NCI-H226 (cell line): ENCODE results near the gene CHMP2A.

ENCODE experiments used
- DNase-seq: peaks from one replicate; pipeline ENCODE4 v3.0.0-alpha.2; 2015

CHMP2A gene

DNA sequence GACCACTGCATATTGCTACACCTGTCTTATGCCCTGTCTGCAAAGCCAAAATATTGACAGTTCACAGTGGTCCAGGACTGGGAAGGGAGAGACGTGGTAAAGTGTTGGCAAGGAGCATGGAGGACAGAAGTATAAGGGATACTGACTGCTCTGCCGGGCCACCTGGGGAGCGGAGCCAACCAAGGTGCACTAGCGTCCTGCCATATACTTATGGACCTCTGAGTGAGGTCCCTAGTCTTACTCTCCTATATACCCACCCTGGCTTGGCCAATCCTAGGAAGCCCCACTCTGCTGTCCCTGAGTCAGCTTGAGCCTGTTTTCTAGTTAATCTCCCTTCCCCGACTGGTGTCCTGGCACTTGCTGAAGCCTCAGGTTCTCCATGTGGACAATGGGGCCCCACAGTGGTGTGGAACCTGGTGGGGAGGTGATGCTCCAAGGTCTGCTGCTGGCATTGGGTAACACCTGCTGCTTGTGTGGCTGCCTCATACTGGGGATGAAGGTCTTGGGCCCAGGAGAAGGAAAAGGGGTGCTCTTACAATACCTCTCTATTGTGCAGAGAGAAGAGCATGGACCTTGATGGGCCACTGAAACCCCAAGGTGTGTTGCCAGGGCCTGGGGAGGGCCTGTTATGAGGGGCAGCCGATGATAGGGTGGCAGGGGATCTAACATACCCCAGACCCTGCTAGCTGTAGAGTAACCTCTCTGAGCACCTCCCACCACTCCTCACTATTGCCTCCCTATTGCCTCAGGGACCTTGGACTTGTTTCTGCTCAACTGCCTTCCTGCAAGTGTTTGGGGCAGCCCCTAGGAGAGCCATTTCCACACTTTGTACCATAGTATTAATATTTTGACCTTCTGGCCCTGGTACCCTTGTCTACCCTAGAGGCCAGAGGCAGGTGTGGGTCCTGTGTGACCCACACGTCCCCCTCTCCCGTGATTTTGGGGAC lies 17.8 kb downstream of the CHMP2A start:
- no peak for DNase-seq

DNA sequence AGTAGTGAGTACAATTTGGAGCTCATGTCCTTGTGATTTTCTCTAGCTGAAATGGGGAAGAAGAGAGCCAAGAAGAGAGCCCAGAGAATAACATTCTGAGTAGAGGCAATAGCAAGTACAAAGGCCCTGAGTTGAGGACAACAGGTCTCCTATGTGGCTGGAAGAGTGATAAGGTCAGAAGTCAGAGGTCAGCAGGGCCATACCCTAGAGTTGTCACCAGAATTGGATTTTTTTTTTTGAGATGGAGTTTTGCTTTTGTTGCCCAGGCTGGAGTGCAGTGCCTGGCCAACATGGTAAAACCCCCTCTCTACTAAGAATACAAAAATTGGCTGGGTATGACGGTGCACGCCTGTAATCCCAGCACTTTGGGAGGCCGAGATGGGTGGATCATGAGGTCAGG lies 19.0 kb downstream of the CHMP2A start:
- DNase-seq = no peak

DNA sequence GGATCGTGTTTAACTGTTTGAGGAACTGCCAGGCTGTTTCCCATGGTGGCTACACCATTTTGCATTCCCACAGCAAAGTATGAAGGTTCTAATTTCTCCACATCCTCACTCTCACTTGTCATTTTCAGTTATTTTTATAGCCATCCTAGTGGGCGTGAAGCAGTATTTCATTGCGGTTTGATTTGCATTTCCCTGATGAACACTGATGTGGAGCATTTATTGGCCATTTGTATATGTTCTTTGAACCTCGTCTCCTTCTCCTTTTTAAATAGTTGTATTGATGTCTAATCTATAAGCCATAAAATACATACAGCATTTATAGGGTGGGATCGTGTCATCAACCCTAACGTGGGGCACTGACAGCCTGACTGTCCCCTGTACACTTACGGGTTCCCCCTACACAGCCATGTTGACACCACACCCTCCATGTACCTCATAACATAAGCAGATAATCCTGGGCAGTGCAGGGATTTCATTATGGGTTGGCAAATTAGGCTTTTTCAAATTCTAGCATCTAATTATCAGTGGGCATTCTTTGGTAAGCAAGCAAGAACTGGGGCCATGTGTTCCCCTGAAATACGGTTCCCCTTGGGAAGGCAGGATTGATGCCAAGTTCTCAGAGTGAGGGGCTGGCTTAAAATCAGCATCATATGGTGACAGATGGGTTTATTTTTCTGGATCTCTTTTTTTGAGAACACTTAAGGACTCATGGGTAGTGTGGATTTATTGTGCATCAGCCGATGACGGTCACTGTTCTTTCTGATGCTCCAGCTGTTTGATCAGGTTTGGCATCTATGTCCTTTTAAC lies 23.7 kb downstream of the CHMP2A start:
- DNase-seq = no peak

DNA sequence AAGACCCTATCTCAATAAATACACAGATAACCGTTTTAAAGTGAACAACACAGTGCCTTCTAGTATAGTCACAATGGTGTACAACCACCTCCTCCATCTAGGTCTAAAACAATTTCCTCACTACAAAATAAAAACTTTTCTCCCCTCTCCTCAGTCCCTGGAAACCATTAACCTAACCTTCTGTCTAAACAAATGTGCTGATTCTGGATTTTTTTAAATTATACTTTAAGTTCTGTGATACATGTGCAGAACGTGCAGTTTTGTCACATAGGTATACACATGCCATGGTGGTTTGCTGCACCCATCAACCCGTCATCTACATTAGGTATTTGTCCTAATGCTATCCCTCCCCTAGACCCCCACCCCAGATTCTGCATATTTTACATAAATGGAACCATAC lies 25.5 kb downstream of the CHMP2A start:
- no peak for DNase-seq

DNA sequence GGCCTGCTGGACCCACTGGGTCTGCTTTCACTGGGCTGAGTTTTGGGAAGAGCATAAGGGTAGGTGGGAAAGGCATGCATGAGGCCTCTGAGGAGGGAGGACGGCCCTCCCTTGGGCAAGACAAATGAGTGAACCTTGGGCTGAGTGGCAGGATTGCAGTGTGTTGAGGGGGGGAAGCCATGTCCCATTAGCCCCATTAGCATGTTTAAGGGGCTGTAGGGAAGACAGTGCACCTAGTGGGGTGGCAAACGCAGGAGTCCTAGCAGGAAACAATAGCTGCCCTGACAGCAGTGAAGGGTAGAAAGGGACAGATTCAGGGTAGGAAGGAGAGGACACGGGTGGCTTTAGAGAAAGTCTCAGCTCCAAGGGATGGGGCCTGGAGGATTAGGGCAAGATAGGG lies 32.2 kb downstream of the CHMP2A start:
- DNase-seq = no peak

DNA sequence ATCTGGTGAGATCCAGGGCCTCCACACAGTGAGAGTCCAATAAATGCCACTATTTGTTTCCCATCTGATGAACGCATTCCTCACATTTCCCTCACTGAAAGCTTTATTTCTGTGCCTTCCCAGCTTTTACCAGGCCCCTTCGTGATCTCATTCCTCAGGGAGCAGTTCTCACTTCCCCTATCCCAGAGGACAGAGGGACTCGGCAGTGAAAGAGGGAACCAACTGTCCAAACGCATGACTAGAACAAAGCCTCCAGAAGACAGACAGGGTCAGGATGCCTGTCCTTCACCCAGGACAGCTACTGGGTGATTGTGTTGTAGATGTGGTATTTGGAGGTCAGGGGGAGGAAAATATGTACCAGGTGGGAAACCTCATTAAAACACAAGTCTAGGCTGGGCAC lies 33.3 kb downstream of the CHMP2A start:
- DNase-seq = no peak

DNA sequence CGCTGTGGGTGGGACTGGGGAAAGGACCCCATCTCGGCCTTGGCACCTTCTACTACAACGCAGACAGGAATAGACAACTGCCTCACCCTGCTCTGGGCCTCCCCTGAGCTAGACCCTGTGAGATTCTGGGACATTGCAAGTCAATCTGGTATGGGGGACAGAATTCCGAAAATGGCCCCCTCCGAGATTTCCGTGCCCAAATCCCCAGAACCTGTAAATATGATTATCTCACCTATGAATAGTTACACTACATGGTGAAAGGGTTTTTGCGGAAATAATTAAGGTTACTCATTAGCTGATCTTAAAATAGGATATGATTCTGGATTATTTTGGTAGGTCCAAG lies 34.7 kb downstream of the CHMP2A start:
- no peak for DNase-seq

DNA sequence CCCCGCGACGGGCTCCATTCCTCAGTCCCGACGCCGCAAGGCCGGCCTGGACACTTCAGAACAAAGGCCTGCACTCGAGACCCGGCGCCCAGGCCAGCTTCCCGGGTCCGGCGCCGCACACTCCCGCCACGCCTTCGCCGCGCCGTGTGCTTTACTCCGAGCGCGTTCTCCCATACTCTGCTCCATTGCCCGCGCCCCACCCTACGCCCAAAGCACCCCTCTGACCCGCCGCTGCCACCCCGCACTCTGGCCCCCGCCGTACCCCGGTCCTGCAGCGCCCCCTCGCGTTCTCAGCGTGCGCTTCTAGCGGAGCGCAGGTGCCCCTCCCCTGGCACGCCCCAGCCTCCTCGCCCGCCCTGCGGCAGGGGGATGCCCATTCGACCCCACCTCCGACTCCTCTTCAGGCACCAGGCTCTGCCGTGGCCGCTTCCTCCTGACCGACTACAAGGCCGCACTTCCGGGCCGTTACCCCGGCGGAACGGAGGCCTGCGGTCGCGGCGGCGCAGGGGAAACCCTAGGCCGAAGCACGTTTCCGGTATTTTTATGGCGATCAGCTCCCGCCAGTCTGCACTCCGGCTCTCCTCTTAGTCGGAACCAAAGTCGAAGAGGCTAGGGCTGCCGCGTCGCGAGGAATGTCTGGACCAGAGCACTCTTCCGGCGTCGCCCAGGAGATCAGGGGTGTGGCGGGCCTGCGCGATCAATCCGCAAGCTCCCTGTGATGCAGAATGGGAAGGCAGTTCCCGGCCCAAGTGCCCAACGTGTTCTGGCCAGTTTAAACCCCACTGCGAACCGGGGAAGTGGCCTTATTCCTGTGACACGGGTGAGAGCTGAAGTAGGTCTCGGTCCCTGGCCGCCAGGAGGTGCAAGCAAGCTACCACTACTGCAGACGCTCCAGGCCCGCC lies 35.3 kb downstream of the CHMP2A start, which contains the start of gene ZBTB45:
Gene ZBTB45 (minus strand): TSS at position 456 of the 902 bp plus-strand sequence. CDS start 2,137 bp downstream, outside the sequence.
- DNase-seq = peak; percentile 99

DNA sequence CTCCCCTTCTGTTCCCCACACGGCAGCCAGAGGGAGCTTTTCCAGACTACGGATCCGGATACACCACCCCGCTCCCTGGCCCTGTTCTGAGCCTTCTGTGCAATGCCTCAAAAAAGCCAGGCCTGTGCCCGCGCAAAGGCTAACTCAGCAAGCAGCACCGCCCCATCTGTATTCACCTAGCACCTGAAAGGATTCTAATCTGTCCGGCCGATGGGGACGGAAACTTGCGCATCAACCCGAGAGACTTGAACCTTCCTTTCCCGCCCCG lies 35.9 kb downstream of the CHMP2A start:
- peak; percentile 65 for DNase-seq

DNA sequence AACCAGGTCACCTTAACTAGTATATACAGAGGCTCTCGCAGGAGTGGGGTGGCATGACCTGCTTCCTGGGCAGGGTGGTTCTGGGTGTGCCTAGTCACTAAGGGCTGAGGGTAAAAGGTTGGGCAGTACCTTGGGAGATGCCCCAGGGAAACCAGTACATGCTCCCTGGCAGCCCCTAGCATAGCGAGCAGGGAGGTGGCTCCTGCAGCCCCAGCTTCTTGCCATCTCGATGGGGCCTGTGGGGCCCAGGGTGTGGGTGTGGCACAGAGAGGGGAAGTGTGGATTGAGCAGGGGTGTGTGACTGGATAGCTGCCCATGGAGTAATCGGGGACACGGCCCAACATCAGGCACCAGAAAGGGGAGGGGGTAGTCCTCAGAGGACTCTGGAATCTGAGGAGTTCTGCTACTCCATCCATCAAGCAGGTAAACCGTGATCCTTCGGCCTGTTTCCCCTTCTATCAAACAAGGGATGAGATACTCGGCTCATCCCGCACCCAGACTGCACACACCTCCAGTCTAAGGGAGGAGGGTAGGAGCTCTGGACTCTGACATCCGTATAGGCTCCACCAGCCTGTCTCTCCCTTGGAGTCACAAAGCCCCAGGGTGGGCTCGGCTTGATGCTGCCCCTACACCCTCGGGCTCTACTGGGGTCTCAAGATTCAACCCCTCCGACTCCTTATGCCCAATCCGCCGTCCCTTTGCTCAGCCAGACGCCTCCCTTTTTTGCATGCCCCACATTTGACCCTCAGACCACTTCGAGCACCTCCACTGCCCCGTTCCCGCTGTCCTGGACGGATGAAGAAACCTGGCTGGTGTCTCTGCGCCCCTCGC lies 36.4 kb downstream of the CHMP2A start:
- DNase-seq = no peak

DNA sequence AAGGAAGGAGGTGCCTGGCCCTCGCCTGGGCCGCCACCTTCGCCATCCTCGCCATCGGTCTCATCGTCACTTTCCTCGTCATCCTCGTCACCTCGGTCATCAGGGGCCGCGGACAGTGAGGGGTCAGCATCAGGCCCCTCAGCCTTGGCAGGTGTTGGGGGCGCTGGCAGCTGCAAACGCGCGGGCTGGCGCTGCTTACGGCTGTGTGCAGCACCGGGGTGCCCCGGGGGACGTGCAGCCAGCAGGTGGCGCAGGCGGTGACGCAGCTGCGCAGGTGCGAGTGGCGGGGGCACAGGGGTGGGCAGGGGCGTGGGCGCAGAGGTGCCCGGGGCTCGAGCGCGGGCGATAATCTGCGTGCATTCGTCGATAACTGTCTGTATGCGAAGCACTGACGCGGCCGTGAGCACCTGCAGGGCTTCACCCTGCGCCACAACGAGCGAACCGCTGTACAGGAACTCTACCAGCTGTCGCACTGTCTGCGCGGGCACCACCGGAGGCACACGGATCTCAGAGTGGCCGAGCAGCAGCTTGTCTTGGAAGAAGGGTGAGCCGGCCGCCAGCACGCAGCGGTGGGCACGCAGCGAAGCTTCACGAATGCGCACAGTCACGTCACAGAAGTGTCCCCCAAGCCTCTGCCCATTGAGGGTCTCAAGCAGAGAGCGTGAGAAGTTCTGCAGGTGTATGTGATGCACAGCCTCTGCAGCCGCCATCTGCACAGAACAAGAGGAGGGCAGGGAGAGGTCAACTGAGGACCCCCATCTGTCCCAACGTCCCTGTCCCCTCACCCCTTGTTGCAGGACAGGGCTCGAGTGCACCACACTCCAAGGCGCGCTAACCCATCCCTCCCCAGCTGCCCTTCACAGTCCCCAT lies 37.7 kb downstream of the CHMP2A start:
- no peak for DNase-seq

DNA sequence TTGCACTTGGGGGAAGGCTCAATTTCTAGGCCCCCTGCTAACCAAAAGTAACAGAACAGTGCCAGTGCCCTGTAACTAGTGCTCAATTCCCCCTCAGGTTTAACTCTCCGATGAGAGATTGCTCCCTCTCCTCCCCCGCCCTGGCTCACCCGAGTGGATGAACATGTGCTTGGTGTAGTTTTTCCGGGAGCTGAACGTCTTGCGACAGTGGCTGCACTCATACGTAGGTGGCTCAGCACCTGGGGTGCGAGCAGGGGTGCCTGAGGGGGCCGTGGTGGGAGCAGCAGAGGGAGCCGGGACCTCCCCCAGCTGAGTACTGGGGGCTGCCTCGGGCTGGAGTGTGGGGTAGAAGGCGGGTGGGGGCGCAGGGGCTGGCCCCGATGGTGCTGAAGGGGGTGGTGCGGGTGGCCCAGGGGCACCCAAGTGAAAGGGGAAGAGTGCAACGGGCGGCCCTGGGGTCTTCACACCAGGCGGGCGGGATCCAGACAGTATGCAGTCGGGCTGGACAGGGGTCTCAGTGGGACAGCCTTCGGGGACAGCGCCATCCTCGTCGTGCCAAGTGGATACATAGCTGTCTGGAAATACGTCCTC lies 38.6 kb downstream of the CHMP2A start:
- DNase-seq = no peak

DNA sequence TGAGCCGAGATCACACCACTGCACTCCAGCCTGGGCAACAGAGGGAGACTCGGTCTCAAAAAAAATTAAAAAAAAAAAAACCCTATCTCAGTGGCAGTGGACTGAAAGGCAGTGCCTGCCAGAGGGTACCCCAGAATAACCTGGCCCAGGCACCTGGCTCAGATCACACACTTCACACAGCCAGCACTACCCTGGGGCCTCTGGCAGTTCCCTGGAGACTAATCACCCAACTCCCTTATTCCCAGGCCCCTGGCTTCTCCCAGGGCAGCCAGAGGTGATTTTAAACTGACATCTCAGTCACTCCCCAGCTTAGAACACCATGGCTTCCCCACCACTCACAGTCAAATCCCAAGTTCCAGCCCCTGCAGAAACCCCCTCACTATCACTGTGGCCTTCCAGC lies 39.6 kb downstream of the CHMP2A start:
- no peak for DNase-seq

DNA sequence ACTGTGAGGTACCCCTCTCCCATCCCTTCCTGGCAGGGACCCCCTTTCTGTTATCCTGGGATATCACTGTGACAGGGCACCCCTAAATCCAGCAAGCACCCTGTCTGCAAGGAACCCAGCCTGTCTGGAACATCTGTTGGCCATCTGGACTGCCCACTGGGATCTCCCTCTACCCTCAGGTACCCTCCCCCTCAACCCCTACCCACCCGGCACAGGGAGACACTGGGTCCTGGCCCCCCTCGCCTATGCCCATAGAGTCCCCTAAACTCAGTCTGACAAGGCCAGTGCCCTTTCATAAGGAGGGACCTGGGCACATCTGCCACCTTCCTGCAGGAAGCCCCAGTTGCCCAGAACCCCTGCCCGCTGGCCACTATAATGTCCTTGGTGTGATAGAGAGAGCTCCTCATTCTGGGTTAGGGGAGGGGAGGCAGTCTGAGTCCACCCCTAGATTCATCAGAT lies 40.3 kb downstream of the CHMP2A start:
- DNase-seq = no peak

DNA sequence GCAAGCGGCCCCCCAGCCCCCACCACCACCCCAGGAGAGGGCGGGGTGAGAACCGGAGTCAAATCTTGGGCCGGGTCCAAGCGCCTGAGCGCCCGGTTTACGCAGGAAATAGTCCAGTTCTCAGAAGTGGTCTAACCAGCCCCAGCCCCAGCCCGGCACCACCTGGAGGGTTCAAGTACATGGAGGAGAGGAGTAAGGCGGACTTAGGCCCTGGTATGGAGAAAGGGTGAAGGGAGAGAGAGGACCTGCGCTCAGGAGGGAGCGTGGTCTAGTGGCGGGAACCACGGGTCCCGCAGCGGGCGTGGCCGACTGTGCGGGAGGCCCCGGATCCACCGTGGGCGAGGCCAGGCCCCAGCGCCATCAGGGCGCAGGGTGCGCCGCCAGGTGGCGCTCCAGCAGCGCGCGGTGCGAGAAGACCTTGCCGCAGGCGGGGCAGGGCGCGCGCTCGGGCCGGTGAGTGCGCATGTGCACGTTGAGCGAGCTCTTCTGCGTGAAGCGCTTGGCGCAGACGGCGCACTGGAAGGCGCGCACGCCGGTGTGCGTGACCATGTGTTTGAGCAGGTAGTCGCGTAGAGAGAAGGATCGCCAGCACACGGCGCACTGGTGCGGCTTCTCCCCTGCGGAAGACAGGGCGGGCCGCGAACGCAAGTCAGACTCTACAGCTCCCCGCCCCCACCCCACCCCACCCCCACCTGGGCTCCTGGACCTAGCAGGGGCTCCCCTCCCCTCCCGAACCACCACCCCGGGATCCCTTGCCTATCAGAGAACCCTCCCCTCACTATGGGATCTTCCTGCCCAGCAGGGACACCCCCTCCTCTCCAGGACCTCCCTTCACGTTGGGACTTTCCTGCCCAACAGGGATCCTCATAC lies 41.0 kb downstream of the CHMP2A start:
- DNase-seq = peak; percentile 95

DNA sequence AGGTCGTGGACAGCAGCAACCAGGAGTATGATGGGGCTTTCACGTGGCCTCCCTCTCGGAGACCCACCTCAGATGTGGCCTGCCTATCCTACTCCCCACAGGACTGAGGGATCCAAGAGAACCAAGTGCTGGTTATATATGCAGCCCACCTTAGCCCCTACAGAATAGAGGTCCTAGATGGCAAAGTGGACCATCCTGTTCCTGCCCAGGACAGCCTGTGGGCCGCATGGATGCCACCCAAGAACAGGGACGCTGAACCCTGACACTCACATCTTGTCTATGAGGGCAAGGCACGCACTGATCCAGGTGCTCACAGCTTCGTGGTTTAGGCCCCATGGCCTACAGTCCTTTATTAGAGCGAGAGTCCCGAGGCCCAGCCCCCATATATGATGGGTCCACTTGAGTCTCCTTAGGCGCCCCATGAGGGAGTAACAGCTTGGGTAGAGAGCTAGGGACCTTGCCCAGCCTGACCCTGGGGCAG lies 41.7 kb downstream of the CHMP2A start:
- no peak for DNase-seq

DNA sequence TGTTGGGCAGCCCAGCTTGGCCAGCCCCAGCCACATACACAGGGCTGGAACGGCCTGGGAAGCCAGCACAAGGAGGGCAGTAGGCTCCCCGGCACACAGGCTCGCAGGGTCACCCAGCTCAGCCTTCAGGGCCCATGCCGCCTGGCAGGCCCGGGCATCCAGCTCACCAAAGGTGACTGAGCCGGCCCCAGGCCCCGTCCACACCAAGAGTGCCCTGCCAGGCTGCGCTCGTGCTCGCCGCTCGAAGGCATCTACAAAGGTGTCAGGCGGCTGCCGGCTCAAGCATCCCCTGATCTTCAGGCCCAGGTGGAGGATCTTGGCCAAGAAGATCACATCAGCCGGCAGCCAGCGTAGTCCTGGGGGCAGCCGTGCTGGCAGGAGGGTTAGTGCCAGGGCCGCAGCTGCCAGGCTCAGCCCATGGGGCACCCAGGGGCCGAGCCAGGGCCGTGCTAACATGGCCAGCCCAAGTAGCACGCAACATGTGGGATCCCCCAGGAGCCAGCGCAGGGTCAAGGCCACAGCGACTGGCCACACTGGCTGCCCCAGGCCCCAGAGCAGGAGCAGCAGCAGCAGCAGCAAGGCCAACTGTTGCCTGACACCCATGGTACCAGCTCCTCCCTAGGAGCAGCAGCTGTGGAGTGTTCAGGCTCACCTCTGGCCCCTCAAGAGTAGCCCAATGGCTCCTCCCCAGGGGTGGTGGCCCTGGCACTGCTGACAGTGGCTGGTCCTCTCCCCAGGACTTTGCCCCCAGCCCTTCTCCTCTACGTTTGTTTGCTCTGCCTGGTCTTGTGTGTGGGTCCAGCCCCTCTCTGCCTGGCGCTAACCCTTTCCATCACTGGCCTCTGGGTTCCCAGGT lies 43.3 kb downstream of the CHMP2A start, which contains the start of gene SLC27A5:
Gene SLC27A5 (minus strand): TSS at position 640 of the 856 bp plus-strand sequence. CDS start 37 bp downstream, at position 603.
- no peak for DNase-seq
